Sigmoid colon (tissue), 7 donors: ENCODE measurements around the gene EHMT1. TPM values are rescaled to one million over a fixed set of nuclear protein-coding genes. Genes with fewer than 3 reads are reported as not detected.

Experiments used
- DNase-seq: peaks from one replicate; pipeline ENCODE4 v3.0.0-alpha.2; 2019
- H3K27ac ChIP-seq, 4 donors: fragments of 200-600 bp; sonication (generic); one replicate each; pipeline ENCODE4 v1.5.1; 2016 to 2019; ENCODE audit warnings: mild to moderate bottlenecking in 1 of 4
- H3K27me3 ChIP-seq, 3 donors: fragments of 200-600 bp; sonication (generic); one replicate each; pipeline ENCODE4 v1.5.1; 2019; ENCODE audit warnings: mild to moderate bottlenecking in 1 of 3
- H3K36me3 ChIP-seq, 4 donors: fragments of 200-600 bp; sonication (generic); one replicate each; pipeline ENCODE4 v1.5.1; 2016 to 2019
- H3K4me1 ChIP-seq, 4 donors: fragments of 200-600 bp; sonication (generic); one replicate each; pipeline ENCODE4 v1.5.1; 2017 to 2019
- H3K4me3 ChIP-seq, 4 donors: fragments of 200-600 bp; sonication (generic); one replicate each; pipeline ENCODE4 v1.5.1; 2017 to 2019; ENCODE audit warnings: mild to moderate bottlenecking in 2 of 4, moderate library complexity in 1 of 4
- H3K9me3 ChIP-seq, 4 donors: fragments of 200-600 bp in 3 of 4; sonication (generic) in 3 of 4; one replicate each; pipeline versions ENCODE4 v1.5.1 to v1.6.1; 2013 to 2019
- CTCF ChIP-seq, 4 experiments: fragments of 450-650 bp in 3 of 4; fragments of 200-600 bp in 1 of 4; IDR thresholded peaks; one replicate each; pipeline ENCODE4 v1.5.1; 2016 to 2019; ENCODE audit warnings: antibody characterized with exemption in 4 of 4, mild to moderate bottlenecking in 3 of 4, moderate library complexity in 2 of 4
- EP300 ChIP-seq, 4 donors: sonication (generic); formaldehyde crosslinking; IDR thresholded peaks; one replicate each; pipeline ENCODE4 v1.6.1; 2017; ENCODE audit warnings: antibody characterized with exemption in 4 of 4
- POLR2A ChIP-seq, 2 donors: fragments of 450-650 bp; IDR thresholded peaks; one replicate each; pipeline ENCODE4 v1.6.1; 2016; ENCODE audit warnings: antibody characterized with exemption in 2 of 2, mild to moderate bottlenecking in 2 of 2, moderate library complexity in 2 of 2
- POLR2AphosphoS5 ChIP-seq, 4 donors: sonication (generic); formaldehyde crosslinking; IDR thresholded peaks; one replicate each; pipeline ENCODE4 v1.6.1; 2017; ENCODE audit warnings: antibody characterized with exemption in 4 of 4
- WGBS, 2 donors: extraction: QIAGEN DNeasy Blood & Tissue Kit; methylation state at CpG; one replicate each; pipeline ENCODE4 v1.1.7; 2013; 5-methylcytosine and 5-hydroxymethylcytosine counted together
- intact Hi-C: fragments of 100-400 bp; cut with DNase I; formaldehyde crosslinking; loops from one replicate; pipeline ENCODE4 v1.15.1; 2023
- polyA plus RNA-seq, 3 donors: library from polyadenylated mRNA; stranded (reverse); fragments of 200-250 nt; gene quantifications; one replicate each; pipeline ENCODE4 v1.2.3, GENCODE V29; 2013
- total RNA-seq, 4 donors: library from RNA; depleted of rRNA; stranded (reverse); fragments of >200 nt; gene quantifications; one replicate each; pipeline ENCODE4 v1.1.0, GENCODE V29; 2016
- donor health status: healthy with polysubstance abuse.
- donor health status: Bipolar disorder and iron deficiency.
- donor health status: healthy.

Gene EHMT1
- total and polyA plus RNA-seq, 7 donors: 19.2 to 91.4 (median 60.4) TPM

DNA sequence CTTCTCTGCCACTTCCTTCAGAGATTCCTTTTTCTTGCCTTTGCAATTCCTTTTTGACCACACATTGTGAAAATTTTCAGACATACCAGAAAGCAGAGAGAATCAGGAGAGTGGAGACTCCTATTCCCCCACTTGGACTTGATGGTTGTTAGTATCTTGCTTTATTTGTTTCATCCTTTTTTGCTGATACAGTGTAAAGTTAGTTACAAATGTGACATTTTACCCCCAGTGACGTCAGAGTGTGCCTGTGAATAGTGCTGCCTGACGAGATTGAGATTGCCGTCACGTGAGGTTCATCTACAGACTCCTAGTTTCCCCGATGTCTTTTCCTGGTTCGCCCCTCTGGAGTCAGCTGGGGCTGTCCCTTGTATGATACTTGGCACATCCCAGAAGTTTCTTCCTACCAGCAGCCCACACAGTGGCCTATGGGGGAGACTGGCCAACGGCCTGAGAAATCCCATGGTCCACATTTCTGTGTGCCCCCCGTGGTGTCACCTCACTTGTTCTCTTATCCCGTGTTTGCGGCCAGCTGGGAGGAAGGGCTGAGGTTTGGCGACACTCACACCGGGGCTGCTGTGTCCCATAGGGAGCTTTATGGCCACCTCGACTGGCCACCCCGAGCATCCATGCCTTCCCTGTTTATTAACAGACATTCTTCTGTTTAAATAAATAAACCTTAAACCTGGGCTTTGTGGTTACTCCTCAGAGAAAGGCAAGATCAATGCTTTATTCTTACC is 210.6 kb downstream of the EHMT1 start:
- H3K27me3 ChIP-seq: no peaks in the 10 kb centered on the region
- 95% methylated on average over 14 of the region's 14 CpGs for WGBS, 2 donors
- no peaks in the 10 kb centered on the region for H3K4me1 ChIP-seq
- H3K9me3 ChIP-seq: no peaks in the 10 kb centered on the region
- no peak overlapping the region for H3K27ac ChIP-seq
- DNase-seq: no peak
- no peak overlapping the region for H3K4me3 ChIP-seq
- intact Hi-C loops: no loop called here
- H3K36me3 ChIP-seq: peaks cover 6 to 77% (median 42%) of the 10 kb centered on the region in 4 donors
- TF ChIP-seq POLR2A (IDR thresholded peaks at IDR 0.05) (no peak), CTCF (IDR thresholded peaks at IDR 0.05) (no peak), POLR2AphosphoS5 (IDR thresholded peaks at IDR 0.05) (no peak), EP300 (IDR thresholded peaks at IDR 0.05) (no peak)

DNA sequence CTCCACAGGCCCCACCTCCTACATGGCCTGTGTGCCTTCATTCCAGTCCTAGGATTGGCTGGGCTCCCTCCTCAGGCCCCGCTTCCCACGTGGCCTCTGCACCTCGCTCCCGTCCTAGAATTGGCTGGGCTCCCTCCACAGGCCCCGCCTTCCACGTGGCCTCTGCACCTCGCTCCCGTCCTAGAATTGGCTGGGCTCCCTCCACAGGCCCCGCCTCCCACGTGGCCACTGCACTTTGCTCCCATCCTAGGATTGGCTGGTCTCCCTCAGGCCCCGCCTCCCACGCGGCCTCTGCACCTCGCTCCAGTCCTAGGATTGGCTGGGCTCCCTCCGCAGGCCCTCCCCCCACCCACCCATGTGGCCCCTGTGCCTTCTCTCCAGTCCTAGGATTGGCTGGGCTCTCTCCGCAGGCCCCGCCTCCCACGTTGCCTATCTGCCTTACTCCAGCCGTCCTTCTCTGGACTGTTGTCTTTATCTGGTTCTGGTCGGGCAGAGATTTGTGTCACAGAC is 213.4 kb downstream of the EHMT1 start:
- Histone ChIP-seq H3K36me3 (peaks cover 15 to 81% (median 42%) of the 10 kb centered on the region in 4 donors), H3K9me3 (no peaks in the 10 kb centered on the region), H3K27me3 (no peaks in the 10 kb centered on the region), H3K4me3 (no peak overlapping the region), H3K27ac (no peak overlapping the region), H3K4me1 (no peaks in the 10 kb centered on the region)
- DNase-seq: no peak
- TF ChIP-seq POLR2A (IDR thresholded peaks at IDR 0.05) (no peak), POLR2AphosphoS5 (IDR thresholded peaks at IDR 0.05) (no peak), CTCF (IDR thresholded peaks at IDR 0.05) (no peak), EP300 (IDR thresholded peaks at IDR 0.05) (no peak)
- WGBS, 2 donors: 94 to 97% methylated on average over 20 of the region's 20 CpGs
- intact Hi-C loops: no loop called here

- TF ChIP-seq CTCF (IDR thresholded peaks at IDR 0.05) (no peak), POLR2AphosphoS5 (IDR thresholded peaks at IDR 0.05) (no peak)
- no peak for DNase-seq
- intact Hi-C loops: no loop called here
- no peaks in the 10 kb centered on the region for H3K27me3 ChIP-seq
- H3K4me1 ChIP-seq: no peaks in the 10 kb centered on the region
- 96% methylated on average over 44 of the region's 44 CpGs for WGBS, 2 donors
- peaks cover 13 to 75% (median 39%) of the 10 kb centered on the region in 4 donors for H3K36me3 ChIP-seq
- H3K9me3 ChIP-seq: no peaks in the 10 kb centered on the region
- no peak overlapping the region for H3K4me3 ChIP-seq
- no peak overlapping the region for H3K27ac ChIP-seq
Measured at GRCh38 chr9:137832830-137833590, 214.2 kb downstream of the EHMT1 start.

GRCh38 chr9:137833721-137834613 is 215.2 kb downstream of the EHMT1 start:
- TF ChIP-seq POLR2A (IDR thresholded peaks at IDR 0.05) (no peak), CTCF (IDR thresholded peaks at IDR 0.05) (no peak), EP300 (IDR thresholded peaks at IDR 0.05) (no peak), POLR2AphosphoS5 (IDR thresholded peaks at IDR 0.05) (no peak)
- H3K4me1 ChIP-seq: no peaks in the 10 kb centered on the region
- H3K9me3 ChIP-seq: no peaks in the 10 kb centered on the region
- intact Hi-C loops: no loop called here
- WGBS, 2 donors: 98% methylated on average over 73 of the region's 73 CpGs
- peaks cover 13 to 71% (median 39%) of the 10 kb centered on the region in 4 donors for H3K36me3 ChIP-seq
- H3K27me3 ChIP-seq: no peaks in the 10 kb centered on the region
- H3K4me3 ChIP-seq: no peak overlapping the region
- H3K27ac ChIP-seq: no peak overlapping the region
- peak; percentile 63 for DNase-seq
